GM12891 (cell line): ENCODE measurements around the gene JDP2.

ENCODE experiments used
- DNase-seq: peaks from one replicate; pipeline ENCODE4 v3.0.0; 2011; ENCODE audit warnings: low spot score; ENCODE audit not compliant: insufficient read length
- FAIRE-seq: peaks from 2 replicates; lab custom pipeline; 2011; peaks lifted over from hg19 to GRCh38; lab: Jason Lieb, UNC
- PAX5 ChIP-seq: IDR thresholded peaks from 2 replicates; pipeline ENCODE4 v1.6.1; 2011; ENCODE audit warnings: low read length, moderate library complexity, mild to moderate bottlenecking; ENCODE audit not compliant: insufficient read depth, severe bottlenecking
- POLR2A ChIP-seq: IDR thresholded peaks from 2 replicates; pipeline ENCODE4 v1.6.1; 2011; ENCODE audit warnings: low read depth, low read length, control low read depth
- POLR2AphosphoS5 ChIP-seq: IDR thresholded peaks from 2 replicates; pipeline ENCODE4 v1.6.1; 2011; ENCODE audit warnings: low read depth, low read length, control low read depth
- POU2F2 ChIP-seq: IDR thresholded peaks from 2 replicates; pipeline ENCODE4 v1.6.1; 2011; ENCODE audit warnings: low read depth, mild to moderate bottlenecking, control low read depth, low read length, moderate library complexity
- SPI1 ChIP-seq: IDR thresholded peaks from 2 replicates; pipeline ENCODE4 v1.6.1; 2011; ENCODE audit warnings: low read depth, low read length, control low read depth
- TAF1 ChIP-seq: IDR thresholded peaks from 2 replicates; pipeline ENCODE4 v1.6.1; 2011; ENCODE audit warnings: low read depth, low read length, control low read depth

Gene JDP2

DNA sequence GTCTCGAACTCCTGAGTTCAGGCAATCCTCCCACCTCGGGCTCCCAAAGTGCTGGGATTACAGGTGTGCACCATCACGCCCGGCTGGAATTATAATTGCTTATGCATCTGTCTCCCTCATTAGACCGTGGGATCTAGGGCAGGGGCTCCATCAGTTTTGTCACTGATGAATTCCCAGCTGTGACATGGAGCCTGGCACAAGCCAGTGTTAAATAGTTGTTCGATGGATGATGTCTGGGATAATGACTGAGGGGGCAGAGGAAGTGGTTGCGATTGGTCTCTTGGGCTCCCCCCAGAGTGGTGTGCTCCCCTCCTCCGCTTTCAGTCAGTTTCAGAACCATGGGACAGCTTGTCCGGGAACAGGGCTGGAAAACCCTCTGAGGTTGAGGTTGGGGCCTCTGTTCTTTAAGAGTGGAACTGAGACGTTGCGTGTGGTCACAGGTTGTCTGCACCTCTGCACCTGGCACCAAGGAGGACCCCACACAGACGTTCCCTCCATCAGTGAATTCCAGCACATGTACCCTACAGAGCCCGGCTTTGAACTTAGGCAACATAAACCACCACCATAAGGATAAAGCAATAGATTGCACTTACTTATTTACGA lies 63.7 kb downstream of the JDP2 start:
- no peak for DNase-seq
- FAIRE-seq: no peak
- TF ChIP-seq TAF1 (no peak), SPI1 (peak; percentile 80)

DNA sequence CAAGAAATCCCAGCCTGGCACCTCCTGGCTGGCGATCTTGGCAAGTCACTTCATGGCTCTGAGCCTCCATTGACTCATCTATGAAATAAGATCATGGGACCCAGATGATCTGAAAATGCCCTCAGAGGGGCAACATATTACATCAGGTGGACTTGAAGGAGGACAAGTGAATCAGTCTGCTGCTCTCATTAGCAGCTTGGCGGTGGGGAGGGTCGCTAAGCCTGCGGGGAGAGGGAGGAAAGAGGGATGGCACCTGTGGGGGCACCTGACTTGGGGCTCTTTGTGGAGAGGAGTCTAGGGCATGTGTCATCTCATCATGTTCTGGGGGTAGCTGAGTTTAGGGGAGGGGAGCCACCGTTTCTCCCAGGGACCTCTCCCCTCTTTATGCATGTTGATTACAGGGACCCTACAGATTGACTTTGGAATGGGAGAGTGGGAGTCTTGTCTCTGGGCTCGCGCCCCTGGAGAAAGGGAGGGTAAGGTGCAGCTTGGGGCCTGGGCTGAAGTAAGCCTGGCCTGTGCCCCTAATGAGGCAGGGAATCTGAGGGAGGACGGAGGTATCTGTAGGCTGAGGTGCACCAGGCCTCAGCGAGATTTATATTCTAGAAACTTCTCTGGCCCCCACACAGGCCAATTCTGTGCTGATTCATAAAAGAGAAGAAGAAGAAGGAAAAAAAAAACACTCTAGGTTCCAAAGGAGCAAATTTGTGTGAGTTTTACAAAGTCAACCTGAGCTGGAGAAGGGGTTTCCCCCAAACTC lies 65.2 kb downstream of the JDP2 start:
- no peak for TF ChIP-seq POLR2AphosphoS5
- no peak for TF ChIP-seq SPI1
- TF ChIP-seq POLR2A: no peak
- TF ChIP-seq TAF1: no peak
- no peak for TF ChIP-seq POU2F2
- TF ChIP-seq PAX5: no peak
- DNase-seq: no peak
- FAIRE-seq: no peak

DNA sequence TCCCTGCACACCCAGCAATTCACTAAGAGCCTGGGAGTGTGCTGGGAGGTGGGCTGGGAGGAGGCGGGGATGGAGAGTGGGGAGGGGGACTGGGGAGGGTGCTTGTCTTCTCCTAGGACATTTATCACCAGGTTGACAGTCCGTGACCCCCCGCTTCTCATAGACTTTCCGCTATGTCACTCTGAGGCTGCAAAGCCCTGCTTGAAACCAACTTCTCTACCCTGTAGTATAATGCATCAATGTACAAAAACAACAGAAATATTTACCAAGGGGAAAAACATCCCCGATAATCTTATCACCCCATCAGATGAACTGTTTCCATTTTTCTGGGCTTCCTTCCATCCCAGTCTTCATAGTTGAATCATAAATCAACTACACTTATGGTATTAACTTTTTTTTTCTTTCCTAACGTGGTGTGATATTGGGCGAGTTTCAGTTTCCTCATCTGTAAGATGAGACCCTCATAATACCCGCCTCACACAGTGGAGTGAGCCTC lies 65.8 kb downstream of the JDP2 start:
- peak; percentile 63 for FAIRE-seq
- TF ChIP-seq TAF1 (no peak), POLR2A (no peak), PAX5 (no peak)
- DNase-seq: no peak

DNA sequence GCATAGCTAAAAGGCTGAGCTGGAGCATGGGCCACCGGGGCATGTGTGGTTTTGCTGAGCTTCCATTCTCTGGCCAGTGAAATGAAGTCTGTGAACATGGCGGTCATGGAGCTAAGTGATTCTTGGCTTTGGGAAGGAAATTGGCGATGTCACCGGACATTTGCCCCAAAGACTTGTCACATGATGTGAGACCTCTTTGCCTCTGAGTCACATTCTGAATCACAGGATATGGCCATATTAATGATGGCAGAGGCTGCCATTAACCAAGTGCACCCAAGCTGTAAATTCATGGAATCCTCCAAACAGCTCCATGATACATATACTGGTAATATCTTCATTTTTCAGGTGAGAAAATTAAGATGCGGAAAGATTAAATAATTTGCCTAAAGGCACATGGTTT lies 67.1 kb downstream of the JDP2 start:
- DNase-seq (no peak), FAIRE-seq (peak; percentile 16)
- TF ChIP-seq PAX5 (no peak), POLR2AphosphoS5 (no peak), TAF1 (no peak), SPI1 (no peak), POLR2A (no peak), POU2F2 (no peak)

DNA sequence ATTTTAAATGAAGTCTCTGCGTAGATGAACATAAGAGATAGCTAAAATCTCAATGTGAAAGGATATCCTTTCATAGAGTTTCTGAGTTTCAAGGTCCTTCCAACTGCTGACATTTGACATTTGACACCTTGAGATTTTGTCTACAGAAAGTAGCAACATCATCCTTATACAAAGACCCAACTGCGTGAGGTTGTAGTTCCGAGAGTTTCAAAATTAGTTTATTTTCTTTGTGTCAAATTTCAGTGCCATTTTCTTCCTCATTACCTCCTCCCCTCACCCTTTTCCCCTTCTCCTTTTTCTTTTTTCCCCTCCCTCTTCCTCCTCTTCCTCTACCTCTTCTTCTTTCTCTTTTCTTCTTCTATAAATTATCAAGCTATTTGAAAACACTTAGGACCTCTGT lies 67.6 kb downstream of the JDP2 start:
- 0 out of 2 replicates have a peak, but pooled peaks have one; percentile 15 for TF ChIP-seq SPI1
- TF ChIP-seq POU2F2: no peak
- TF ChIP-seq POLR2A: no peak
- FAIRE-seq (no peak), DNase-seq (no peak)

DNA sequence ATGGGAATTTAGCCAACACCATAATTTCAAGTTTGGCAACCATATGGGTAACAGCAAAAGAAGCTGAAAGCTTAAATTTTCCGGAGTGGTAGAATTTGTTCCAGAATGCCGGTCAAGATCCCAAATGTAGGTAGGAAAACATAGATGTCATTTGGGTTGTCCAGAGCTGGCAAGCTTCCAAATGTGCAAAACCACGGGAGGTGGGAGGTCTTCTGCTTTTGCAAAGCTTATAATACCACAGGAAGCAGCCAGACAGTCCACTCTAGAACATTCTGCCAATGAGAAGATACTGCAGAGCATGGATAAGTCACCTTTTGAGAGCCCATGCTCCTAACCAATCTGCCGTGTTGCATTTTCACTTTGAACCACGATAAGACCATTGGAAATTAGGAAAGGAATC lies 68.1 kb downstream of the JDP2 start:
- FAIRE-seq: no peak
- DNase-seq: no peak
- no peak for TF ChIP-seq PAX5
- no peak for TF ChIP-seq POLR2A
- no peak for TF ChIP-seq SPI1

DNA sequence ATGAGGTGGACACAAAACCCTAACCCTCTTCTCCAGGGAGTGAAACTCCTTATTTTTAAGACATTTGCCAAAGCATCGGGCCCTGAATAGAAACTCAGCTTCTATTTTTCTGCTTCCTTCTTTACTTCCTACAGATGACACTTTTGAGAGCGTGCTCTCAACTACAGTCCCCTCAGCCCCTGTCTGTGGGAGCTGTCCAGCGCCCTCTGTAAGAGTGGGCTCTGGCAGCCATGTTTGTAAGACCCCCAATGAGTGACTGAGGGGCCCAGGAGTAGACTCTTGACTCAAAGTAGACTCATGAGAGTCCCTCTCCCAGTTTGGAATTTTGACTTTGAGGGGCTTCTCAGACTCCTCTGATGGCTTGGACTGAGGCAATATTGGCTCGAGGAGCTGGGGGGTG lies 68.9 kb downstream of the JDP2 start:
- TF ChIP-seq POLR2A: no peak
- no peak for TF ChIP-seq SPI1
- TF ChIP-seq PAX5: no peak
- TF ChIP-seq TAF1: no peak
- TF ChIP-seq POLR2AphosphoS5: no peak
- no peak for TF ChIP-seq POU2F2
- DNase-seq (no peak), FAIRE-seq (no peak)

DNA sequence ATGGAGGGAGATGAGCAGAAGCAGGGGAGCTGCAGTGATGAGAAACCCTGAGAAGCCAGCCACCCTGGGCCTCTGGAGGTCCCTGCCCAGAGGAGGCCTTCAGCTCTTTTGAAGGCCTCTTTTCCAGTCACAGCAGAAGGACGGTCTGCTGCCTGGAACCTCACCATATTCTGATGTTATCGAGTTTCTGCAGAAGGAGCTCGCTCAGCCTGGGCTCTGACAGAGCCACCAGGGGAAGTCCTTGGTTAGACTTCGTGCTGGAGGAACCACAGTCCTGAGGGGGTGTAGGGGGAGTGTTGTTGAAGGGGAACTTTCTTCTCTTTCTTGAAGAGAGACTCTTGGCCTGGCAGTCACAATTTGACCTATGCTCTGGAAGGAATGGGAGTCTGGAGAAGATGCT lies 69.4 kb downstream of the JDP2 start:
- peak; percentile 28; the same call in 1 of the 2 replicates for TF ChIP-seq POU2F2
- peak; percentile 57 for TF ChIP-seq SPI1
- TF ChIP-seq POLR2A: no peak
- DNase-seq (no peak), FAIRE-seq (peak; percentile 88)

DNA sequence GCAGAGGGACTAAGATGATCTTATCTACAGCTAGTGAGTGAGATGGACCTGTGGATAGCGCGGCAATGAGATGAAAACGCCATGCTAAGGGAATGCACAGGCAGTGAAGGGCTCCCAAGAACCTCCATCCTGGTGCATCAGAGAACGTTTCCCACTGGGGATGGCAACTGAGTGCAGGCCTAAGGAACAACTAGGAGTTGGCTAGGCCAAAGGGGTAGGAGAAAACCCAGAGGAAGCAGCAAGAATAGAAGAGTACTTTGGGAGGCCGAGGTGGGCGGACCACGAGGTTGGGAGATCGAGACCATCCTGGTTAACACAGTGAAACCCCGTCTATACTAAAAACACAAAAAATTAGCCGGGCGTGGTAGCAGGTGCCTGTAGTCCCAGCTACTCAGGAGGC lies 69.9 kb downstream of the JDP2 start:
- no peak for DNase-seq
- FAIRE-seq: no peak
- TF ChIP-seq POLR2A (no peak), POU2F2 (no peak), PAX5 (no peak), SPI1 (no peak), TAF1 (no peak), POLR2AphosphoS5 (no peak)
